Natural killer cell (primary cell): ENCODE results near the gene TINAGL1. TPM values are rescaled to one million over a fixed set of nuclear protein-coding genes. Genes with fewer than 3 reads are reported as not detected.
A peak's percentile ranks its signal among the peaks of the same experiment; 100 is the strongest.

Experiments
- ATAC-seq, 3 donors: fragments of 150-1000 bp in 2 of 3; fragments of 200-7000 bp in 1 of 3; cut with Tn5 transposase; 1 replicate in 1 of 3; 2 replicates in 2 of 3; pipeline ENCODE4 v1.10.0; 2021; ENCODE audit warnings: mild to moderate bottlenecking in 2 of 3, moderate library complexity in 2 of 3
- DNase-seq, 2 donors: peaks; one replicate each; pipeline versions ENCODE4 v3.0.0 to v3.0.0-alpha.2; 2013 to 2021; ENCODE audit warnings: mixed read lengths in 1 of 2
- H3K27ac ChIP-seq: one replicate; pipeline ENCODE4 v1.5.1; 2013; ENCODE audit warnings: mild to moderate bottlenecking, low read length
- H3K27me3 ChIP-seq: one replicate; pipeline ENCODE4 v1.6.1; 2013; ENCODE audit warnings: low read length; ENCODE audit not compliant: control insufficient read depth, insufficient read depth
- H3K36me3 ChIP-seq: one replicate; pipeline ENCODE4 v1.6.1; 2013; ENCODE audit warnings: low read length; ENCODE audit not compliant: control insufficient read depth, insufficient read depth
- H3K4me1 ChIP-seq: one replicate; pipeline ENCODE4 v1.6.1; 2013; ENCODE audit warnings: low read length; ENCODE audit not compliant: control insufficient read depth, insufficient read depth
- H3K4me3 ChIP-seq: one replicate; pipeline ENCODE4 v1.5.1; 2013; ENCODE audit warnings: low read length
- H3K9me3 ChIP-seq: one replicate; pipeline ENCODE4 v1.6.1; 2013; ENCODE audit warnings: low read length; ENCODE audit not compliant: control insufficient read depth, insufficient read depth
- H3K27ac Mint-ChIP-seq, 2 donors: one replicate each; pipeline ENCODE4 v1.8.0; 2022; ENCODE audit warnings: mild to moderate bottlenecking in 2 of 2, mixed read lengths in 2 of 2, moderate library complexity in 1 of 2
- H3K27me3 Mint-ChIP-seq, 2 donors: one replicate each; pipeline ENCODE4 v1.8.0; 2022; ENCODE audit warnings: low read depth in 2 of 2, mixed read lengths in 2 of 2
- H3K36me3 Mint-ChIP-seq: one replicate; pipeline ENCODE4 v1.8.0; 2022; ENCODE audit warnings: mixed read lengths
- H3K4me1 Mint-ChIP-seq, 2 donors: one replicate each; pipeline ENCODE4 v1.8.0; 2022; ENCODE audit warnings: mixed read lengths in 2 of 2
- H3K4me3 Mint-ChIP-seq: one replicate; pipeline ENCODE4 v1.8.0; 2022; ENCODE audit warnings: mild to moderate bottlenecking, moderate library complexity, mixed read lengths
- H3K9me3 Mint-ChIP-seq, 2 donors: one replicate each; pipeline ENCODE4 v1.8.0; 2022; ENCODE audit warnings: mixed read lengths in 2 of 2
- WGBS: methylation state at CpG from one replicate; pipeline ENCODE4 v1.1.7; 2013; ENCODE audit warnings: missing lambda C conversion rate; ENCODE audit not compliant: insufficient coverage; 5-methylcytosine and 5-hydroxymethylcytosine counted together
- intact Hi-C: fragments of 100-400 bp; cut with micrococcal nuclease; formaldehyde crosslinking; loops from one replicate; pipeline ENCODE4 v1.14.2; 2022
- total RNA-seq, 4 donors: library from RNA; stranded (reverse); fragments of 120-200 nt in 1 of 4; gene quantifications; one replicate each; pipeline versions ENCODE4 v1.2.3 to v1.2.4, GENCODE V29; 2013 to 2022
- TF ChIP-seq, protein P1 (sequence below): fragments of 200-600 bp; IDR thresholded peaks from one replicate; pipeline ENCODE4 v1.8.0; 2022; ENCODE audit warnings: antibody characterized with exemption

The TINAGL1 gene
- total RNA-seq, 3 donors from 2014 or later (not counting 1 experiment from before 2014, with no cell fraction given), result not detected

DNA sequence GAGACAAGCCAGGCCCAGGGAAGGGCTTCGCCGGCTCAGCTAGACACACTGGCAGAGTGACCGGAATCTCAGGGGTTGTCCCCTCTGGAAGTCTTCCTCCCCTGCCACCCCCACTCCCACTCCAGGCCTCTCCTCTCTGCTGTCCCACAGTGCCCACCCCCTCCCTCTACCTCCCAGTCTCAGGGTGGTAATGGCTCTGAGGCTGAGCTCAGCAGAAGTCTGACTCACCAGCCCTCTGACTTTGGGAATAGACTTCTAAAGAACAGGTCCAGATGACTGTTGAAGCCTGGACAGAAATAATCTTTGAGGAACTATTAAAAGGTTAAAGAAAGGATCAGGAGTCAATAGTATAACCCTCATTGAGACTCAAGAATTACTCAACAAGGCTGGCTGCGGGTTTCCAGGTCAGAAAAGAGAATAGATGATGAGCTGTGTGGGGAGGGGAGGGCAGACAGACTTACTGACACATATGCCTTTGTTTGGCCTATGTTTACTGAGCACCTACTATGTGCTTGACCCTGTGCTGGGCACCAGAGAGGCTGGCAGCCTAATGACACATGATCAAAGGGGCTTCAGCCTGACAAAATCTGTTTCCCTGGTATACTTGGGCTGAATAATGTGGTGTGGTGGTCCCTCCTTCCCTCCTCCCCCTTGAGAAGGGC is 49.4 kb downstream of the TINAGL1 start:
- intact Hi-C loops, result no loop called here
- Mint-ChIP-seq H3K9me3 (no peaks in the 10 kb centered on the region), H3K4me1 (peaks cover 7 to 8% of the 10 kb centered on the region in 2 donors), H3K27ac (no peak overlapping the region), H3K36me3 (no peaks in the 10 kb centered on the region), H3K27me3 (no peaks in the 10 kb centered on the region), H3K4me3 (no peak overlapping the region)
- no peak overlapping the region for H3K27ac ChIP-seq
- 96% methylated on average over 4 of the region's 4 CpGs for WGBS
- H3K9me3 ChIP-seq, result no peaks in the 10 kb centered on the region
- H3K27me3 ChIP-seq, result no peaks in the 10 kb centered on the region
- no peaks in the 10 kb centered on the region for H3K4me1 ChIP-seq
- DNase-seq, result no peak
- ATAC-seq, result no peak
- H3K36me3 ChIP-seq, result peaks cover 30% of the 10 kb centered on the region
- no peak overlapping the region for H3K4me3 ChIP-seq
- TF ChIP-seq, protein P1, sequence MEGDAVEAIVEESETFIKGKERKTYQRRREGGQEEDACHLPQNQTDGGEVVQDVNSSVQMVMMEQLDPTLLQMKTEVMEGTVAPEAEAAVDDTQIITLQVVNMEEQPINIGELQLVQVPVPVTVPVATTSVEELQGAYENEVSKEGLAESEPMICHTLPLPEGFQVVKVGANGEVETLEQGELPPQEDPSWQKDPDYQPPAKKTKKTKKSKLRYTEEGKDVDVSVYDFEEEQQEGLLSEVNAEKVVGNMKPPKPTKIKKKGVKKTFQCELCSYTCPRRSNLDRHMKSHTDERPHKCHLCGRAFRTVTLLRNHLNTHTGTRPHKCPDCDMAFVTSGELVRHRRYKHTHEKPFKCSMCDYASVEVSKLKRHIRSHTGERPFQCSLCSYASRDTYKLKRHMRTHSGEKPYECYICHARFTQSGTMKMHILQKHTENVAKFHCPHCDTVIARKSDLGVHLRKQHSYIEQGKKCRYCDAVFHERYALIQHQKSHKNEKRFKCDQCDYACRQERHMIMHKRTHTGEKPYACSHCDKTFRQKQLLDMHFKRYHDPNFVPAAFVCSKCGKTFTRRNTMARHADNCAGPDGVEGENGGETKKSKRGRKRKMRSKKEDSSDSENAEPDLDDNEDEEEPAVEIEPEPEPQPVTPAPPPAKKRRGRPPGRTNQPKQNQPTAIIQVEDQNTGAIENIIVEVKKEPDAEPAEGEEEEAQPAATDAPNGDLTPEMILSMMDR, result no peak

DNA sequence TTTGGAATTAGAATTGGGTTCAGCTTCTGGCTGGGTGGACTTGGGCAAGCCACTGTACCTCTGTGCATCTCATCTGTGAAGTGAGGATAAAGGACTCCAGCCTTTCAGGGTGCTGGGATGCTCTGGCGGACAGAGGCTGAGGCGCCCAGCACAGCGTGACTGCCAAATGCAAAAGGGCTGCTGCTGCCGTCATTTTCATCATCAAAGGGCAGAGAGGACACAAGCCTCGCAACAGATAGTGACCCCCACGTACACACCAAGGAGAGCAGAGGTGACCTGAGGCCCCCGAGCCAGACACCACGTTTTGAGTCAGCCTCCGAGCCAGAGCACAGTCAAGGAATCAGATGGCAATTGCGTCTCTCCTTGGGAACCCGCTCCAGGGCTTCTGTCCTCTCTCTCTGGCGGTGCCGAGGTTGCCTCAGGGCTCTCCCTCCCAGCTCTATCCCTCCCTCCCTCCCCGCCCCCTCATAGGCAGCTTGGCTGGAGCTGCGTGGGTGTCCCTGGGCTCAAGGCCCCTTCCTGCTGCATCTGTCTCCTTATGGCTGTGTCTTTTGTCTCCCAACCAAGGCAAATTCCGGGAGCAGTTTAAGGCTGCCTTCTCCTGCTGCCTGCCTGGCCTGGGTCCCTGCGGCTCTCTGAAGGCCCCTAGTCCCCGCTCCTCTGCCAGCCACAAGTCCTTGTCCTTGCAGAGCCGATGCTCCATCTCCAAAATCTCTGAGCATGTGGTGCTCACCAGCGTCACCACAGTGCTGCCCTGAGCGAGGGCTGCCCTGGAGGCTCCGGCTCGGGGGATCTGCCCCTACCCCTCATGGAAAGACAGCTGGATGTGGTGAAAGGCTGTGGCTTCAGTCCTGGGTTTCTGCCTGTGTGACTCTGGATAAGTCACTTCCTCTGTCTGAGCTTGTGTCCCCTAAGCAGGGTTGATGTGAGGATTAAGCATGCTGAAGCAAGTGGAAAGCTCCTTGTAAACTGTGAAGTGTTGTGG is 50.2 kb downstream of the TINAGL1 start:
- intact Hi-C loops, result no loop called here
- Histone ChIP-seq H3K36me3 (peaks cover 39% of the 10 kb centered on the region), H3K27ac (no peak overlapping the region), H3K27me3 (no peaks in the 10 kb centered on the region), H3K9me3 (no peaks in the 10 kb centered on the region), H3K4me3 (no peak overlapping the region), H3K4me1 (no peaks in the 10 kb centered on the region)
- H3K4me1 Mint-ChIP-seq, result peaks cover 7 to 8% of the 10 kb centered on the region in 2 donors
- no peaks in the 10 kb centered on the region for H3K27me3 Mint-ChIP-seq
- ATAC-seq (no peak), DNase-seq (no peak)
- peak overlapping the region in 1 of 2 donors; percentile 42 for H3K27ac Mint-ChIP-seq
- 93% methylated on average over 23 of the region's 23 CpGs for WGBS
- TF ChIP-seq, protein P1, result no peak
- no peaks in the 10 kb centered on the region for H3K36me3 Mint-ChIP-seq
- no peaks in the 10 kb centered on the region for H3K9me3 Mint-ChIP-seq
- H3K4me3 Mint-ChIP-seq, result no peak overlapping the region

DNA sequence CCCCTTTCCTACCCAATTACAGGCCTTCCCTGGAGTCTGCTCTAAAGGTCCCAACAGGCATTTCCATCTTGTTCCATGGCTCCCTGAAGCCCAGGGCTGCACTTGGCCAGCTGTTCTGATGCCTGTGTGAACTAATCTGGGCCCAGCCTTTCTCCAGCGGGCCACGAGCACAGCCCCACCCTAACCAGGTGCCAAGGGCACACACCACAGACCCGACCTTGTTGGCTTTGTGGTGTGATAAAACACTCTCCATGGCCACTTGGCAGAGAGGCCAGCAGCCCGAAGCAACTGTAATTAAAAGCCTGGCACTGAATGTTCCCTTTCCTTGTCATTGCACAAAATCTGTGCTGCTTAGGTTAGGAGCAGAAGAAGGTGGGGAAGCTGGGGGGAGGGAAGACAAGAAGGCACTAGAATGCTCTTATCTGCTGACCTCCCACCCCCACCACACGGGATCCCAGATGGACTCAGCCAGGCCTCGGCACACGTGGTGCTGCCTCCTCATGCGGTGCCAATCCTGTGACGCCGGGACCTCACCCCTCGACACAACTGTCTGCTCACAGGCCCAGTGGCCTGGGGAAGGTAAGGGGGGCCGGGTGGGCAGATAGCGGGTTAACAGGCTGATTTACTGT is 51.1 kb downstream of the TINAGL1 start:
- Histone ChIP-seq H3K27ac (no peak overlapping the region), H3K9me3 (no peaks in the 10 kb centered on the region), H3K27me3 (no peaks in the 10 kb centered on the region), H3K4me3 (no peak overlapping the region), H3K4me1 (no peaks in the 10 kb centered on the region), H3K36me3 (peaks cover 46% of the 10 kb centered on the region)
- Mint-ChIP-seq H3K36me3 (no peaks in the 10 kb centered on the region), H3K27ac (peak overlapping the region in 1 of 2 donors; percentile 42), H3K4me1 (no peaks in the 10 kb centered on the region), H3K27me3 (no peaks in the 10 kb centered on the region), H3K4me3 (no peak overlapping the region), H3K9me3 (no peaks in the 10 kb centered on the region)
- intact Hi-C loops, result no loop called here
- TF ChIP-seq, protein P1, result no peak
- ATAC-seq, result no peak
- DNase-seq, result no peak
- WGBS, result 90% methylated on average over 13 of the region's 13 CpGs
